Dedifferentiated amniotic fluid mesenchymal stem cell (primary cell): ENCODE results near the gene UBN2.
"Not testable (repeated sequence)": the region's sequence is repeated elsewhere in the genome, so short reads cannot be mapped to it uniquely, and the experiment has no call there.

Experiments
- DNase-seq: peaks from one replicate; pipeline ENCODE4 v3.0.0-alpha.2; 2016; ENCODE audit errors: extremely low spot score

Gene UBN2

GRCh38 chr7:139230774-139231512 is at the start of gene UBN2:
TSS of gene UBN2 (plus strand) at chr7:139231237. CDS start at chr7:139231485, 248 bp downstream.
- DNase-seq = peak; percentile 97

- no peak for DNase-seq
Observed at GRCh38 chr7:139181404-139181803, 49.6 kb upstream of the UBN2 start.

DNA sequence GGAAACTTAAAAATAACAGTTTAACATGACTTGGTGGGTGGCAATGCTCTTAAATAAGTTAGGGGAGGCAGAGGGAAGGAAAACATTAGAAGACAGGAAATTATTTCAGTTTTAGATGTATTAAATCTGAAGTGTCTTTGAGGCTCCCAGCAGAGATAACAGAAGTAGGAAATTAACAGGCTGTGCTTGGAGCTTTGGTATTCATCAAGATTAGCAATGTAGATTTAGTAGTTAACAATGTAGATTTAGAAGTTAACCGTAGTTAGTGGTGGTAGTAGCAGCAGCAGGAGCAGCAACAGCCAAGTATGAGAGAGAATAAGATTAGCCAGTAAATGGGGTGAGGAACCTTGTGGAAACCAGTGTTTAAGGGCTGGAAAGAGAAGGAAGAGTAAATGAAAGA is 48.7 kb upstream of the UBN2 start:
- no peak for DNase-seq

- no peak for DNase-seq
Observed at GRCh38 chr7:139183251-139183650, 47.8 kb upstream of the UBN2 start.

- no peak for DNase-seq
Observed at GRCh38 chr7:139183878-139184338, 47.1 kb upstream of the UBN2 start.

GRCh38 chr7:139186146-139186545 is 44.9 kb upstream of the UBN2 start:
- no peak for DNase-seq

GRCh38 chr7:139189357-139189756 is 41.7 kb upstream of the UBN2 start:
- no peak for DNase-seq

- no peak for DNase-seq
Observed at GRCh38 chr7:139192014-139192706, 38.9 kb upstream of the UBN2 start.

GRCh38 chr7:139200382-139200781 is 30.7 kb upstream of the UBN2 start:
- DNase-seq = no peak

DNA sequence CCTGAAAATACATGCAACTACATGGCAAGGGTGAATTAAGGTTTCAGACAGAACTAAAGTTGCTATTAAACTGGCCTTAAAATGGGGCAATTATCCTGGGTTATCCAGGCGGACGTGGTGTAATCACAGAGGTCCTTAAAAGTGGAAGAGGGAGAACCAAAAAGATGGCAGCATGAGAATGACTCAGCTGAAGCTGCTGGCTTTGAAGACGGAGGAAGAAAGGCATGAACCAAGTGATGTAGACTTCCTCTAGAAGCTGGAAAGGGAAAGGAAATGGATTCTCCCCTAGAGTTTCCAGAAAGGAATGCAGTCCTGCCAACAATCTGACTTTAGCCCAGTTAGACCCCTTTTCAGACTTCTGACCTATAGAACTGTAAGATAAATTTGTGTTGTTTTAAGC is 27.0 kb upstream of the UBN2 start:
- DNase-seq = no peak

DNA sequence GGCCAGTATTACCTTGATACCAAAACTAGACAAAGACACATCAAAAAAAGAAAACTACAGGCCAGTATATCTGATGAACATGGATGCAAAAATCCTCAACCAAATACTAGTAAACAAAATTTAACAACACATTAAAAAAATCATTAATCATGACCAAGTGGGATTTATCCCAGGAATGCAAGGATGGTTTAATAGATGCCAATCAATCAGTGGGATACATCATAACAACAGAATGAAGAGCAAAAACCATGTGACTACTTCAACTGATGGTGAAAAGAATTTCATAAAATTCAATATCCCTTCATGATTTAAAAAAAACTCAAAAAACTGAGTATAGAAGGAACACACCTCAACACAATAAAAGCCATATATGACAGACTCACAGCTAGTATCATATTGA is 25.2 kb upstream of the UBN2 start:
- DNase-seq = no peak

DNA sequence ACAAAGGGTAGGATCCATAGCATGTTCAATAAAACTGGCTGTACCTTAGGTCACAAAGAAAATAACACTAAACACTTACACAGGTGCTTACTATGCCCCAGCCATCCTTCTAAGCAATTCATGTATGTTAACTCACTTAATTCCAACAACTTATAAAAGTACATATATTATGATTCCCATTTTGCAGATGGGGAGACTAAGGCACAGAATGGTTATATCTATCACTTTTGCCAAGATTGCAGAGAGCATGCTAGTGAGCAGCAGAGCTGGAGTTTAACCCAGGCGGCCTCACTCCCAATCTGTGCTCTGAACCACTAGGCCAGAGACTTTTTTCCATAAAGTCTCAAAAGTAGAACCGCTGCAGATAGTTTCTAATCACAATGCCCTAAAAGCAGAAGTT is 18.9 kb upstream of the UBN2 start:
- no peak for DNase-seq

GRCh38 chr7:139213489-139213888 is 17.5 kb upstream of the UBN2 start:
- DNase-seq = not testable (repeated sequence)

DNA sequence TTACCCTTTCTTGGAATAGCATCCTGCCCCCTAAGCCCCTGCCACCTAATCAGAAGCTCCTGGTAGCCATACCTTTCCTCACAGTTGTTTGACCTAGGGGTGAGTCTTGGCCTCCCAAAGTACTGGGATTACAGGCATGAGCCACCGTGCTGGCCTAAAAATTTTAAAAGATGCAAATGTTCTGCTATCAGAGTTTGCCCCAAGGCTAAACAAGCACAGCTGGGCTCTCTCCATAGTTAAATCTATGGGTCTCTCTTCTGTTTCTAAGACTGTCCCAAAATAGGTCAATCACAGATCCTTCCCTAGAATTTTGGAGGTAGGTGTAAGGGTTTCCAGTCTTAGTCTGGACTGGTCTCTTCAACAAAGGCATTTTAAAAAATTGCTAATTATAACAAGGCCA is 12.9 kb upstream of the UBN2 start:
- no peak for DNase-seq

DNA sequence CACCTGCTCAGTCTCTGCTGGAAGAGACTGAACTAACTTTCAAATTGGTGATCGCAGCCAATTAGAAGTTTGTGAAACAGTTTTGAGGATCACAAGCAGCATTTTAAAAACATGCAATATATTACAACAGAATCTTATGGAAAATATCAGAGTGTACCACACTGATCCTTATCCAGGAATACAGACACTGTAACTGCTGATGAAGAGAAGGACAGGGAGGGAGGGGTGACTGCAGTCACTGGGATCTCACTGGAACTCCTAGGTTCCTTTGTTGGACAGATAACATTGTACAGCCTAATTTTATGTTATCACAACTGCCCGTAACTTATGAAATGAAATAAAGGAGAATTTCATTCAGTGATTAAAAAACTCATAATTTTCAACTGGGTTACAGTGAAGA is 6.8 kb upstream of the UBN2 start:
- no peak for DNase-seq

DNA sequence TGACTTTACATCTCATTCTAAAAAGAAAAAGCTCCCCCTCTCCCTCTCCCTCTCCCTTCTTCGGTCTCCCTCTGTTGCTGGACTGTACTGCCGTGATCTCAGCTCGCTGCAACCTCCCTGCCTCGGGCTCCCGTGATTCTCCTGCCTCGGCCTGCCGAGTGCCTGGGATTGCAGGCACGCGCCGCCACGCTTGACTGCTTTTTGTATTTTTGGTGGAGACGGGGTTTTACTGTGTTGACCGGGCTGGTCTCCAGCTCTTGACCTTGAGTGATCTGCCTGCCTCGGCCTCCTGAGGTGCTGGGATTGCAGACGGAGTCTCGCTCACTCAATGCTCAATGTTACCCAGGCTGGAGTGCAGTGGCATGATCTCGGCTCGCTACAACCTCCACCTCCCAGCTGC is 6.2 kb upstream of the UBN2 start:
- DNase-seq = not testable (repeated sequence)

DNA sequence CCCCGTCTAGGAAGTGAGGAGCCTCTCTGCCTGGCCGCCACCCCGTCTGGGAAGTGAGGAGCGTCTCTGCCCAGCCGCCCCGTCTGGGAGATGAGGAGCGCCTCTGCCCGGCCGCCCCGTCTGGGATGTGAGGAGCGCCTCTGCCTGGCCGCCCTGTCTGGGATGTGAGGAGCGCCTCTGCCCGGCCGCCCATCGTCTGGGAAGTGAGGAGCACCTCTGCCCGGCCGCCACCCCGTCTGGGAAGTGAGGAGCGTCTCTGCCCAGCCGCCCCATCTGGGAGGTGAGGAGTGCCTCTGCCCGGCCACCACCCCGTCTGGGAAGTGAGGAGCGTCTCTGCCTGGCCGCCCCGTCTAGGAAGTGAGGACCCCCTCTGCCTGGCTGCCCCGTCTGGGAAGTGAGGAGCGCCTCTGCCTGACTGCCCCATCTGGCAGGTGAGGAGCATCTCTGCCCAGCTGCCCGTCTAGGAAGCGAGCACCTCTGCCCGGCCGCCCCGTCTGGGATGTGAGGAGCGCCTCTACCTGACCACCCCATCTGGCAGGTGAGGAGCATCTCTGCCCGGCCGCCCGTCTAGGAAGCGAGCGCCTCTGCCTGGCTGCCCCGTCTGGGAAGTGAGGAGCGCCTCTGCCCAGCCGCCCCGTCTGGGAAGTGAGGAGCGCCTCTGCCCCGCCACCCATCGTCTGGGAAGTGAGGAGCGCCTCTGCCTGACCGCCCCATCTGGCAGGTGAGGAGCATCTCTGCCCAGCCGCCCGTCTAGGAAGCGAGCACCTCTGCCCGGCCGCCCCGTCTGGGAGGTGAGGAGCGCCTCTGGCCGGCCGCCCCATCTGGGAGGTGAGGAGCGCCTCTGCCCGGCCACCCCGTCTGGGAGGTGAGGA is 5.5 kb upstream of the UBN2 start:
- not testable (repeated sequence) for DNase-seq

GRCh38 chr7:139226158-139226515 is 4.9 kb upstream of the UBN2 start:
- DNase-seq = not testable (repeated sequence)

DNA sequence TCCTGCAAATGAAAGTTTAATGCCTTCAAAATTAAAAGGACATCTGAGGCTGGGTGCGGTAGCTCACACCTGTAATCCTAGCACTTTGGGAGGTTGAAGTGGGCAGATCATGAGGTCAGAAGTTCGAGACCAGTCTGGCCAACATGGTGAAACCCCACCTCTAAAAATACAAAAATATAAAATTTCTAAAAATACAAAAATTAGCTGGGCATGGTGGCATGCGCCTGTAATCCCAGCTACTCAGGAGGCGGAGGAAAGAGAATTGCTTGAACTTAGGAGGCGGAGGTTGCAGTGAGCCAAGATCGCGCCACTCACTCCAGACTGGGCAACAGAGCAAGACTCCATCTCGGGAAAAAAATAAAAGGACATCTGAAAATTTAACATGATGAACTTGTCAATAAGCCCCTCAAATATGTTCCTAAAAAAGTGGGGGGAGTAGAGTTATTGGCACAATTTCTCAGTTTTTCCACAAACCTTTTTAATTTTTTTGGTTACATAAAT is 4.0 kb upstream of the UBN2 start:
- DNase-seq = not testable (repeated sequence)

DNA sequence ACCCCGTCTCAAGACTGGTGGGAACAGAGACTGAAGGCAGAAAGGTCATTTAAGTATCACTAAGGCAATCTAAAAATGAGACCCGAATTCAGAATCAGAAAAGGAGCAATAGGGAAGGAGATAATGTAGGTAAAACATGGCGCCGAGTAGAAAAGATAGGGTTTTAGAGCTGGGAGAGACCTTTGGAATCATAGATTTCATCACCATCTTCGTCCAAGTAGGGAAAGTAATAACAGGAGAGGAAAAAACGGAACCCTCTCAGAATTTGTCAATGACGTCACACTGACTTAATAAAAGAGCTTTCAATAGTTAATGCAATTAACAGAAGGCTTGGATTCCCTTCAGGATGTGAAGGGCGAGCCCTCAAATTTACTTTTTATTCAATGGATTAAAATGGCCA is 1.0 kb upstream of the UBN2 start:
- DNase-seq = no peak

- DNase-seq = no peak
Observed at GRCh38 chr7:139230484-139230773, 608 bp upstream of the UBN2 start.
